OCI-LY1 (cell line): ENCODE data around the gene CFAP251.

Experiments
- CTCF ChIP-seq: fragments of 200-600 bp; sonication (generic), shearing (Covaris generic); IDR thresholded peaks from 2 replicates; pipeline ENCODE4 v1.5.1; 2017; ENCODE audit warnings: mild to moderate bottlenecking, antibody characterized with exemption, low read length, moderate library complexity, mixed read lengths
- EZH2 ChIP-seq: fragments of 200-600 bp; sonication (generic), shearing (Covaris generic); IDR thresholded peaks from 2 replicates; pipeline ENCODE4 v1.8.0; 2017; ENCODE audit warnings: borderline replicate concordance, mixed run types, mild to moderate bottlenecking, antibody characterized with exemption, low read length, moderate library complexity, mixed read lengths

- no peak for TF ChIP-seq CTCF
- no peak for TF ChIP-seq EZH2
Measured at GRCh38 chr12:121905746-121906145, 12.6 kb upstream of the CFAP251 start.
